HepG2 (cell line): ENCODE measurements around the gene PIM3. TPM values are rescaled to one million over a fixed set of nuclear protein-coding genes. Genes with fewer than 3 reads are reported as not detected.

Experiments
- ATF3 ChIP-seq: sonication (generic); formaldehyde crosslinking; IDR thresholded peaks from 2 replicates; pipeline ENCODE4 v1.4.0; 2020; ENCODE audit warnings: missing genetic modification reagents
- BRF2 ChIP-seq: sonication (generic); formaldehyde crosslinking; IDR thresholded peaks from 2 replicates; pipeline ENCODE4 v1.8.1; 2022; ENCODE audit warnings: mild to moderate bottlenecking, missing genetic modification reagents
- CERS6 ChIP-seq: sonication (generic); formaldehyde crosslinking; IDR thresholded peaks from 2 replicates; pipeline ENCODE4 v1.5.0; 2020; ENCODE audit warnings: missing genetic modification reagents
- HIC2 ChIP-seq: sonication (generic); formaldehyde crosslinking; IDR thresholded peaks from 2 replicates; pipeline ENCODE4 v1.9.0; 2022; ENCODE audit warnings: low read depth, missing genetic modification reagents
- HNRNPLL ChIP-seq: fragments of 200-400 bp; formaldehyde crosslinking; IDR thresholded peaks from 2 replicates; pipeline ENCODE4 v1.6.1; 2017; ENCODE audit warnings: mild to moderate bottlenecking, low read depth, low read length; ENCODE audit not compliant: poor library complexity, severe bottlenecking
- HOXA3 ChIP-seq: sonication (generic); formaldehyde crosslinking; IDR thresholded peaks from 2 replicates; pipeline ENCODE4 v1.5.0; 2020; ENCODE audit warnings: missing genetic modification reagents
- JUNB ChIP-seq: sonication (generic); formaldehyde crosslinking; IDR thresholded peaks from 2 replicates; pipeline ENCODE4 v1.8.0; 2022; ENCODE audit warnings: missing genetic modification reagents, mild to moderate bottlenecking, borderline replicate concordance
- MIER3 ChIP-seq: IDR thresholded peaks from 2 replicates; pipeline ENCODE4 v1.6.1; 2016; ENCODE audit warnings: missing compliant biosample characterization, borderline replicate concordance
- PRDM4 ChIP-seq: sonication (generic); formaldehyde crosslinking; IDR thresholded peaks from 2 replicates; pipeline ENCODE4 v1.9.0; 2021; ENCODE audit warnings: missing genetic modification reagents, borderline replicate concordance
- TSC22D2 ChIP-seq: sonication (generic); formaldehyde crosslinking; IDR thresholded peaks from 2 replicates; pipeline ENCODE4 v1.5.1; 2020; ENCODE audit warnings: missing genetic modification reagents, mild to moderate bottlenecking, borderline replicate concordance
- ZBTB10 ChIP-seq: sonication (generic); formaldehyde crosslinking; IDR thresholded peaks from 2 replicates; pipeline ENCODE4 v1.4.0; 2020; ENCODE audit warnings: missing genetic modification reagents, borderline replicate concordance
- ZFAT ChIP-seq: sonication (generic); formaldehyde crosslinking; conservative IDR thresholded peaks from 2 replicates; pipeline ENCODE4 v1.8.1; 2023; ENCODE audit warnings: missing genetic modification reagents, inconsistent platforms
- ZNF513 ChIP-seq: sonication (generic); formaldehyde crosslinking; conservative IDR thresholded peaks from 2 replicates; pipeline ENCODE4 v1.5.0; 2020; ENCODE audit warnings: missing genetic modification reagents
- ZNF543 ChIP-seq: sonication (generic); formaldehyde crosslinking; IDR thresholded peaks from 2 replicates; pipeline ENCODE4 v1.4.0; 2020; ENCODE audit warnings: mild to moderate bottlenecking, missing genetic modification reagents
- ZNF746 ChIP-seq: sonication (generic); formaldehyde crosslinking; IDR thresholded peaks from 2 replicates; pipeline ENCODE4 v1.8.0; 2022; ENCODE audit warnings: mild to moderate bottlenecking, missing genetic modification reagents
- polyA plus RNA-seq, 8 experiments: library from polyadenylated mRNA; depleted of rRNA in 3 of 8; stranded (reverse) in 7 of 8; unstranded in 1 of 8; fragments of >200 nt; fragmentation: Illumina TruSeq in 4 of 8; extraction: Trizol in 4 of 8; gene quantifications; 2 replicates each; pipeline versions ENCODE4 v1.2.1 to v1.2.3, GENCODE V29; 2011 to 2016; ENCODE audit warnings: low read depth in 4 of 8, missing spikeins in 1 of 8, mixed read lengths in 1 of 8; ENCODE audit not compliant: insufficient read depth in 1 of 8
- total RNA-seq, 5 experiments: library from RNA; depleted of rRNA; stranded (reverse); fragments of >200 nt; fragmentation: Illumina TruSeq; extraction: Trizol; gene quantifications; 2 replicates each; pipeline ENCODE4 v1.2.3, GENCODE V29; 2016; ENCODE audit warnings: low read depth in 1 of 5

PIM3 gene
- total and polyA plus RNA-seq, 2 of the 13 experiments (the other 11 are each of a cell fraction or from before 2014, with no cell fraction given): 21.6 to 31.2 TPM

- no peak for TF ChIP-seq JUNB (CRISPR knock-in tag)
- no peak for TF ChIP-seq TSC22D2
- TF ChIP-seq CERS6 (CRISPR knock-in tag): no peak
- TF ChIP-seq MIER3 (CRISPR knock-in tag): no peak
- TF ChIP-seq ZFAT (CRISPR knock-in tag): no peak
- 0 out of 2 replicates have a peak, but pooled peaks have one; percentile 27 for TF ChIP-seq HOXA3 (CRISPR knock-in tag)
- no peak for TF ChIP-seq ZNF746 (CRISPR knock-in tag)
- no peak for TF ChIP-seq ZNF543 (CRISPR knock-in tag)
- TF ChIP-seq ZNF513 (CRISPR knock-in tag): no peak
- no peak for TF ChIP-seq PRDM4 (CRISPR knock-in tag)
- TF ChIP-seq ZBTB10 (CRISPR knock-in tag): no peak
- TF ChIP-seq ATF3: no peak
- no peak for TF ChIP-seq HNRNPLL
- peak; percentile 93 for TF ChIP-seq HIC2
- TF ChIP-seq BRF2 (CRISPR knock-in tag): no peak
Measured at GRCh38 chr22:49955581-49956417, 4.8 kb upstream of the PIM3 start (continued).
